NT2/D1 (cell line): ENCODE measurements around the gene ARHGAP5.

Experiments
- DNase-seq: peaks from one replicate; pipeline ENCODE4 v3.0.0-alpha.2; 2011; ENCODE audit warnings: low read depth, low spot score
- H3K27me3 ChIP-seq: 2 replicates; pipeline ENCODE4 v1.6.0; 2011; ENCODE audit warnings: mild to moderate bottlenecking; ENCODE audit not compliant: insufficient read length, insufficient read depth
- H3K36me3 ChIP-seq: 2 replicates; pipeline ENCODE4 v1.6.1; 2011; ENCODE audit warnings: mild to moderate bottlenecking, low read length, mixed read lengths; ENCODE audit not compliant: insufficient read depth, insufficient read length
- H3K4me1 ChIP-seq: 2 replicates; pipeline ENCODE4 v1.5.1; 2011; ENCODE audit not compliant: insufficient read depth, insufficient read length
- H3K4me3 ChIP-seq: 2 replicates; pipeline ENCODE4 v1.5.1; 2011; ENCODE audit warnings: low read depth; ENCODE audit not compliant: insufficient read length
- H3K9ac ChIP-seq: 2 replicates; pipeline ENCODE4 v1.6.0; 2011; ENCODE audit warnings: low read depth; ENCODE audit not compliant: insufficient read length
- H3K9me3 ChIP-seq: 2 replicates; pipeline ENCODE4 v1.5.1; 2011; ENCODE audit warnings: mild to moderate bottlenecking, low read length; ENCODE audit not compliant: insufficient read depth
- SUZ12 ChIP-seq: IDR thresholded peaks from 2 replicates; pipeline ENCODE4 v1.6.1; 2011; ENCODE audit not compliant: insufficient read length, insufficient read depth; ENCODE audit errors: extremely low read depth
- YY1 ChIP-seq: IDR thresholded peaks from 2 replicates; pipeline ENCODE4 v1.6.1; 2011; ENCODE audit not compliant: insufficient read length, insufficient read depth
- ZNF274 ChIP-seq: IDR thresholded peaks from 2 replicates; pipeline ENCODE4 v1.6.1; 2011; ENCODE audit warnings: mild to moderate bottlenecking, low read depth, low read length

Gene ARHGAP5

DNA sequence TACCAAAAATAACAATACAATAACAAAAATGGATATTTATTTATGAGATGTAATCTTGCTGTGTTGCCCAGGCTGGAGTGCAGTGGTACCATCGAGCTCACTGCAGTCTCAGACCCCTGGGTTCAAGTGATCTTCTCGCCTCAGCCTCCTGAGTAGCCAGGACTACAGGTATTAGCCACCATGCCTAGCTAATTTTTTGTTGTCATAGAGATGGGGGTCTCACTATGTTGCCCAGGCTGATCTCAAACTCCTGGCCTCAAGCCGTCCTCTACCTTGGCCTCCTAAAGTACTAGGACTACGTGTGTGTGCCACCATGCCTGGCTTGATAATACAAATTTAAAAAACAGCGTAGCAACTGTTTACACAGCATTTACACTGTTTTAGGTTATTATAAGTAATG lies 23.1 kb downstream of the ARHGAP5 start:
- H3K4me1 ChIP-seq: no peaks in the 10 kb centered on the region
- H3K27me3 ChIP-seq: no peaks in the 10 kb centered on the region
- no peak overlapping the region for H3K9ac ChIP-seq
- peaks cover 22% of the 10 kb centered on the region for H3K36me3 ChIP-seq
- H3K4me3 ChIP-seq: no peak overlapping the region
- TF ChIP-seq ZNF274: no peak
- no peaks in the 10 kb centered on the region for H3K9me3 ChIP-seq
- DNase-seq: no peak

DNA sequence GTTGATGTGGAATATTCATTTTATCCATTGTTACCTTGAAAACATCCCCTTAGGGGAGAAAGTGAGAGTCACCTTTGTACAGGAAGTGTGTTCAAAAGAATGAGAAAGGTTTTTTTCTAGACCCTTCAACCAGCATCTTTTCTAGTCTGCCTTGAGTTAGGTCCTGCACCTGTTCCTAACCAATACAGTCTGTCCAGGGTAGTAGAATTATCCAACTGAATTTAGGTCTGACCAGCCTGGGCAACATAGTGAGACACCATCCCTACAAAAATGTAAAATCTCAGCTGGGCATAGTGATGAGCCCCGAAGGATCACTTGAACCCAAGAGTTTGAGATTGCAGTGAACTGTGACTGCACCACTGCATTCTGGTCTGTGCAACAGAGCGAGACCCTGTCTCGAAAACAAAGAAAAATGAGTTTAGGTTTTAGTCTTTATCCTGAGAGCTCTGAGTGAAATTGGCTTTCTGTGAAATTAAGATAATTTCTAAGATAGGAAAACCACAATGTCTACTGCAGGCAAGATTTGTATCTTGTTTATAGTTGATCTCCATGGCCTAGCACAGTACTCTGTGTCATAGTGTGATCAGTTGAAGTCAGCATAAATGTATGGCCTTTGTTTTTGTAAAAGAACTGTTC lies 25.2 kb downstream of the ARHGAP5 start:
- no peak for TF ChIP-seq YY1
- no peak for TF ChIP-seq ZNF274
- TF ChIP-seq SUZ12: no peak
- Histone ChIP-seq H3K36me3 (peaks cover 16% of the 10 kb centered on the region), H3K4me3 (no peak overlapping the region), H3K27me3 (no peaks in the 10 kb centered on the region), H3K4me1 (no peaks in the 10 kb centered on the region), H3K9ac (no peak overlapping the region), H3K9me3 (no peaks in the 10 kb centered on the region)
- no peak for DNase-seq

DNA sequence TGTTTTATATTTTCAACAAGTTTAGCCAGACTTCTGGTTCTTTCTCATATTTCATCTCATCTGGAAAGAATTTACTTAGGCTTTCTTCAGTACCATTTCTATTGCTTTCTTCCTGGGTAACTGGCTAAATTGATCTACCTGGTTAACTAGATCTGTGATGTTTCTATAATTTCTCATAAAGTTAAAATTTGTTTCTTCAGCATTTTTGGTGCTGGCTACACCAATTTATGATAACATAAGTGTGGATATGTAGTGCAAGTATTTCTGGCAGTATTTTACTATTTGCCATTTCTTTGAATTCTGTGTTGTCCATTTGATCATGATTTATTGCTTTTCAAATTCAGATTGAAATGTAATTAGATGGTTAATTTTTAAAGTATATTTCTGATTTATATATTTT lies 25.9 kb downstream of the ARHGAP5 start:
- Histone ChIP-seq H3K4me1 (no peaks in the 10 kb centered on the region), H3K4me3 (no peak overlapping the region), H3K9me3 (no peaks in the 10 kb centered on the region), H3K27me3 (no peaks in the 10 kb centered on the region), H3K9ac (no peak overlapping the region), H3K36me3 (peaks cover 16% of the 10 kb centered on the region)
- no peak for DNase-seq
- TF ChIP-seq SUZ12 (no peak), YY1 (no peak), ZNF274 (no peak)

DNA sequence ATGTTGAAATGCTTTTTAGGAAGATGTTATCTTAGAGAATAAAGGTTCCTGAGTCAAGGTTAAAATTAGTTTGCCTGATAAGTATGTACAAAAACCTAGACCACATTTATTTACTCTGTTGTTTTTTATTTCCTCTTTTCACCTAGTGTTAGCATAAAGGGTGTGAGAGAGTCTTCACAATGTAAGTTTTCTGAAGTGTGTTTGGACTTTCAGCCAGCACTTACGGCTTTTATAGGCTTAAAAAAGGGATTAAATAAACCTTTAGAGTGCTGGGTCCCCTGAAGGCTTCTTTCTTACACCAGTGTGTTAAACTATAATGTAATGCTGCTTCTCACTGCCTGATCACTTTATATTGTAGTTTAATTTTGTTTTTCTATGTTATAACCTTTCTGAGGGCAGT lies 27.2 kb downstream of the ARHGAP5 start:
- Histone ChIP-seq H3K27me3 (no peaks in the 10 kb centered on the region), H3K9ac (no peak overlapping the region), H3K9me3 (no peaks in the 10 kb centered on the region), H3K36me3 (peaks cover 9% of the 10 kb centered on the region), H3K4me1 (no peaks in the 10 kb centered on the region), H3K4me3 (no peak overlapping the region)
- no peak for DNase-seq
- no peak for TF ChIP-seq SUZ12
- no peak for TF ChIP-seq YY1
- TF ChIP-seq ZNF274: no peak

DNA sequence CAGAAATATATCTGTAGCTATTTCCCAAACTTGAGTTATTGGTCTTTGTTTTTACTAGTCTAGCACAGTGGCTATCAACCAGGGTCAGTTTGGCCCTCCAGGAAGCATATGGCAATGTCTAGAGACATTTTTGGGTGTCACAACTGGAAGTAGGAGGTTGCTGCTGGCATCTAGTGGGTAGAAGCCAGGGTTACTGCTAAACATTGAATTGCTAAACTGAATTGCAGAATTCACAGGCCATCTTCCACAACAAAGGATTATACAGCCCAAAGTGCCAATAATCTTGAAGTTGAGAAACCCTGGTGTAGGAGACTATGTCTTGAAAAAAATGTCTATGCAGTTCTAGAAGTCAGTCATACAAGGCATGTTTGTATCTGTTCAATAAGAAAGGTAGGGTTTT lies 27.7 kb downstream of the ARHGAP5 start:
- no peak overlapping the region for H3K9ac ChIP-seq
- peaks cover 9% of the 10 kb centered on the region for H3K36me3 ChIP-seq
- H3K4me3 ChIP-seq: no peak overlapping the region
- H3K9me3 ChIP-seq: no peaks in the 10 kb centered on the region
- no peak for DNase-seq
- no peaks in the 10 kb centered on the region for H3K27me3 ChIP-seq
- H3K4me1 ChIP-seq: no peaks in the 10 kb centered on the region
- TF ChIP-seq YY1 (no peak), ZNF274 (no peak), SUZ12 (no peak)

DNA sequence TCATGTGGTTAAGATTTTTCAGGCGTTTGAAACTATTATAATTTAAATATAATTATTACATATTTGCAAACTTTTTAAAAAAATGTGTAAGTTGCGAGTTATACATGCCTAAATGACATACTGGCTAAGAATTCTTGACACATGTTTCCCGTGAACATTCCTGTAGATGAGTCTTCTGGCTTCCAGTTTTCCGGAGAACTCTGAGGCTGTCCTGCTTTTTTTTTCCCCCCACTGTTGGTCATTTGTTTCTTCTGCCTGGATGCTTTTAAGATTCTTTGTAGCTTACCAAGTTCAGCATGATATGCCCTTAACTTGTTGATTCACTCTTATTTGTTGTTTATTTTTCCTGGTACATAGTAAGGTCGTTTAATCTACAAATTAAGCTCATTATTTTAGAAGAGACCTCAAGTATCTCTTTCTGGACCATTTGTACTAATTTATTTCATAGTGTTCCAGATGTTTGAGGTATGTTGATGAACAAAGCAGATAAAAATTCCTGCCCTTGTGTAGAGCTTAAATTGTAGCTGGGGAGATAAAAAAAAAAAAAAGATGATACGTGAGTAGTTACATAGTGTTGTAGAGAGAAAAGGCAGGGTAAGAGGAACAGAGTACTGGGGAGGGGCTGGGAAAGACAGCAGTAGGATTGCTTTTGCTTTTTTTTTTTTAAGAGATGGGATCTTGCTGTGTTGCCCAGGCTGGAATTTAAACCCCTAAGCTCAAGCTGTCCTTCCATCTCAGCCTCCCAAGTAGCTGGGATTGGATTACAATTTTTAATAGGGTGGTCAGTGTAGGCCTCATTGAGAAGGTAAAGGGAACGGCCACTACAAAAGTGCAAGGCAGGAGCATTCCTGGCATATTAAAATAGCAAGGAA lies 32.8 kb downstream of the ARHGAP5 start:
- no peaks in the 10 kb centered on the region for H3K27me3 ChIP-seq
- H3K36me3 ChIP-seq: peaks cover 2% of the 10 kb centered on the region
- no peak overlapping the region for H3K4me3 ChIP-seq
- H3K4me1 ChIP-seq: no peaks in the 10 kb centered on the region
- no peaks in the 10 kb centered on the region for H3K9me3 ChIP-seq
- TF ChIP-seq YY1 (no peak), SUZ12 (no peak), ZNF274 (no peak)
- no peak overlapping the region for H3K9ac ChIP-seq
- DNase-seq: no peak

DNA sequence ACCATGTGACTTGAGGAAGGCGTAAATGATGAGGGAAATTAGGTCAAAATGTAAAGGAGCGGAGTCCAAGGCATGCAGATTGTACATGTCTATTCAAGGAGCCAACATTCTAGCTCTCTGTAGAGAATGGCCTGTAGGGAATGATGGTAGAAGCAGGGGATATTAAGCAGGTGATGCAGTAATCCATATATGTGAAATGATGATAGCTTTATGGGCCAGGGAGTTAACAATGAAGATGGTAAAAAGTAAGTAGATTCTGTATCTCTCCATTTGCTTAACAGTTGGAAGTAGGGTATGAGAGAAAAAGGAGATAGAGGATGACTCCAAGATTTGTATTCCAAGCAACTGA lies 33.4 kb downstream of the ARHGAP5 start:
- Histone ChIP-seq H3K27me3 (no peaks in the 10 kb centered on the region), H3K4me1 (no peaks in the 10 kb centered on the region), H3K9me3 (no peaks in the 10 kb centered on the region), H3K4me3 (no peak overlapping the region), H3K9ac (no peak overlapping the region), H3K36me3 (no peaks in the 10 kb centered on the region)
- no peak for DNase-seq
- TF ChIP-seq YY1: no peak
- TF ChIP-seq ZNF274: no peak
- no peak for TF ChIP-seq SUZ12
